B cell (primary cell): ENCODE measurements around the gene REELD1. TPM values are rescaled to one million over a fixed set of nuclear protein-coding genes. Genes with fewer than 3 reads are reported as not detected.

Source experiments
- ATAC-seq: fragments of 200-7000 bp; cut with Tn5 transposase; one replicate; pipeline ENCODE4 v1.10.0; 2021; ENCODE audit warnings: low read depth, mild to moderate bottlenecking, moderate number of reproducible peaks, moderate library complexity
- CTCF ChIA-PET: fragments of 350-600 bp; sonication (Branson Sonifier 250); formaldehyde crosslinking; loops from one replicate; lab custom pipeline; 2021; ENCODE audit warnings: antibody characterized with exemption, inconsistent platforms; lab: Charles Lee
- POLR2A ChIA-PET: fragments of 350-600 bp; sonication (Branson Sonifier 250); formaldehyde crosslinking; loops from one replicate; lab custom pipeline; 2021; ENCODE audit warnings: antibody characterized with exemption; lab: Charles Lee
- DNase-seq: peaks from one replicate; pipeline ENCODE4 v3.0.0; 2013
- H2AFZ ChIP-seq: 2 replicates; pipeline ENCODE4 v1.6.1; 2012; ENCODE audit warnings: mild to moderate bottlenecking, low read depth, low read length; ENCODE audit not compliant: insufficient read depth, poor library complexity, severe bottlenecking
- H3K27ac ChIP-seq, 2 donors: 1 replicate in 1 of 2; 2 replicates in 1 of 2; pipeline ENCODE4 v1.5.1; 2012 to 2013; ENCODE audit warnings: low read length in 2 of 2, mild to moderate bottlenecking in 2 of 2, moderate library complexity in 1 of 2
- H3K27me3 ChIP-seq, 4 experiments: fragments of 200-600 bp in 1 of 4; sonication (generic) in 1 of 4; replicated peaks in 1 of 4; 1 replicate in 2 of 4; 2 replicates in 2 of 4; pipeline versions ENCODE4 v1.6.1 to v1.7.0; 2013 to 2016; ENCODE audit warnings: low read length in 3 of 4, mild to moderate bottlenecking in 2 of 4, mixed read lengths in 1 of 4, moderate library complexity in 1 of 4; ENCODE audit not compliant: insufficient read depth in 4 of 4, control insufficient read depth in 3 of 4; ENCODE audit errors: control extremely low read depth in 1 of 4
- H3K36me3 ChIP-seq, 2 experiments: replicated peaks in 1 of 2; 1 replicate in 1 of 2; 2 replicates in 1 of 2; pipeline versions ENCODE4 v1.6.1 to v1.7.1; 2013; ENCODE audit warnings: low read length in 1 of 2; ENCODE audit not compliant: insufficient read depth in 2 of 2, control insufficient read depth in 1 of 2; ENCODE audit errors: control extremely low read depth in 1 of 2, extremely low read depth in 1 of 2
- H3K4me1 ChIP-seq, 2 donors: fragments of 200-600 bp in 1 of 2; sonication (generic) in 1 of 2; 1 replicate in 1 of 2; 2 replicates in 1 of 2; pipeline versions ENCODE4 v1.5.1 to v1.6.1; 2013 to 2017; ENCODE audit warnings: low read length in 2 of 2; ENCODE audit not compliant: control insufficient read depth in 2 of 2, insufficient read depth in 2 of 2
- H3K4me2 ChIP-seq: replicated peaks from 2 replicates; pipeline ENCODE3; 2012; ENCODE audit warnings: mild to moderate bottlenecking, low read depth, low read length; ENCODE audit not compliant: poor library complexity, severe bottlenecking
- H3K4me3 ChIP-seq, 5 experiments: fragments of 200-600 bp in 1 of 5; sonication (generic) in 1 of 5; 1 replicate in 3 of 5; 2 replicates in 2 of 5; pipeline versions ENCODE4 v1.5.1 to v1.7.0; 2011 to 2016; ENCODE audit warnings: low read length in 4 of 5, mild to moderate bottlenecking in 4 of 5, low read depth in 2 of 5, control low read depth in 1 of 5, moderate library complexity in 1 of 5; ENCODE audit not compliant: insufficient read depth in 1 of 5; ENCODE audit errors: control extremely low read depth in 1 of 5, extremely low read depth in 1 of 5
- H3K79me2 ChIP-seq: fragments of 200-600 bp; sonication (generic); one replicate; pipeline ENCODE4 v1.6.0; 2016; ENCODE audit warnings: low read length; ENCODE audit not compliant: control insufficient read depth, insufficient read depth
- H3K9ac ChIP-seq: fragments of 200-600 bp; sonication (generic); 2 replicates; pipeline ENCODE4 v1.6.1; 2017; ENCODE audit warnings: mild to moderate bottlenecking, low read length, moderate library complexity
- H3K9me3 ChIP-seq, 3 donors: one replicate each; pipeline versions ENCODE4 v1.6.1 to v1.7.1; 2013; ENCODE audit warnings: low read length in 2 of 3; ENCODE audit not compliant: control insufficient read depth in 2 of 3, insufficient read depth in 1 of 3; ENCODE audit errors: control extremely low read depth in 1 of 3
- H4K20me1 ChIP-seq: 2 replicates; pipeline ENCODE4 v1.6.0; 2012; ENCODE audit warnings: mild to moderate bottlenecking, low read length; ENCODE audit not compliant: insufficient read depth, control insufficient read depth, poor library complexity, severe bottlenecking
- H3K27ac Mint-ChIP-seq: one replicate; pipeline ENCODE4 v1.8.0; 2021; ENCODE audit warnings: mixed read lengths
- H3K27me3 Mint-ChIP-seq: one replicate; pipeline ENCODE4 v1.8.0; 2021; ENCODE audit warnings: mixed read lengths
- H3K4me1 Mint-ChIP-seq: one replicate; pipeline ENCODE4 v1.8.0; 2021; ENCODE audit warnings: mixed read lengths
- H3K4me3 Mint-ChIP-seq: one replicate; pipeline ENCODE4 v1.8.0; 2021; ENCODE audit warnings: mixed read lengths
- H3K9me3 Mint-ChIP-seq: one replicate; pipeline ENCODE4 v1.8.0; 2022; ENCODE audit warnings: mixed read lengths; ENCODE audit not compliant: insufficient read depth
- CTCF ChIP-seq: fragments of 200-600 bp; IDR thresholded peaks from one replicate; pipeline ENCODE4 v1.8.0; 2022; ENCODE audit warnings: antibody characterized with exemption, mild to moderate bottlenecking
- EZH2 ChIP-seq: IDR thresholded peaks from 2 replicates; pipeline ENCODE4 v1.6.1; 2012; ENCODE audit warnings: borderline replicate concordance, low read depth, mild to moderate bottlenecking, moderate library complexity, low read length; ENCODE audit not compliant: insufficient read depth, poor library complexity, severe bottlenecking
- WGBS: methylation state at CpG from one replicate; pipeline ENCODE4 v1.1.5; 2013; ENCODE audit warnings: missing lambda C conversion rate; ENCODE audit not compliant: insufficient coverage; 5-methylcytosine and 5-hydroxymethylcytosine counted together
- intact Hi-C: fragments of 100-400 bp; cut with micrococcal nuclease; formaldehyde crosslinking; loops from one replicate; pipeline ENCODE4 v1.10.0; 2022
- polyA plus RNA-seq: library from polyadenylated mRNA; depleted of rRNA; stranded (reverse); fragments of >200 nt; gene quantifications from 2 replicates; pipeline ENCODE4 v1.2.3, GENCODE V29; 2012
- total RNA-seq, 2 donors: library from RNA; stranded (reverse); fragments of 120-200 nt in 1 of 2; gene quantifications; 1 replicate in 1 of 2; 2 replicates in 1 of 2; pipeline versions ENCODE4 v1.2.3 to v1.2.4, GENCODE V29; 2013 to 2022

REELD1 gene
- total and polyA plus RNA-seq, 2 donors (not counting 1 experiment from before 2014, with no cell fraction given) = 2.6 to 7.8 TPM

GRCh38 chr4:146191766-146192458 is 22.4 kb upstream of the REELD1 start:
- Mint-ChIP-seq H3K4me1 (no peaks in the 10 kb centered on the region), H3K4me3 (no peak overlapping the region), H3K27ac (no peak overlapping the region), H3K27me3 (no peaks in the 10 kb centered on the region), H3K9me3 (no peaks in the 10 kb centered on the region)
- Histone ChIP-seq H3K9me3 (no peaks in the 10 kb centered on the region), H3K4me3 (no peak overlapping the region), H3K4me2 (no peak overlapping the region), H3K27ac (no peak overlapping the region), H4K20me1 (no peaks in the 10 kb centered on the region), H3K4me1 (no peaks in the 10 kb centered on the region), H3K36me3 (peaks cover 17 to 50% of the 10 kb centered on the region in 2 experiments), H3K27me3 (no peaks in the 10 kb centered on the region), H3K79me2 (no peaks in the 10 kb centered on the region), H3K9ac (no peak overlapping the region), H2AFZ (no peak overlapping the region)
- DNase-seq (no peak), ATAC-seq (no peak)
- TF ChIP-seq CTCF (no peak), EZH2 (no peak)
- 97% methylated on average over 5 of the region's 9 CpGs for WGBS
- CTCF ChIA-PET = interaction anchor here (0.8 to 1.4 kb wide), 2 partner anchors 17 to 833 kb away, joined by 3 to 5 read pairs; no protein-coding TSS in a partner anchor
- intact Hi-C loops = no loop called here
- POLR2A ChIA-PET = no interaction called here

GRCh38 chr4:146193628-146194027 is 20.7 kb upstream of the REELD1 start:
- H3K27ac ChIP-seq = no peak overlapping the region
- Mint-ChIP-seq H3K27me3 (no peaks in the 10 kb centered on the region), H3K4me1 (no peaks in the 10 kb centered on the region), H3K9me3 (no peaks in the 10 kb centered on the region), H3K27ac (no peak overlapping the region), H3K4me3 (no peak overlapping the region)
- H3K4me2 ChIP-seq = no peak overlapping the region
- ATAC-seq (no peak), DNase-seq (no peak)
- H3K27me3 ChIP-seq = no peaks in the 10 kb centered on the region
- no peaks in the 10 kb centered on the region for H3K79me2 ChIP-seq
- H2AFZ ChIP-seq = no peak overlapping the region
- no peaks in the 10 kb centered on the region for H3K4me1 ChIP-seq
- H3K9me3 ChIP-seq = no peaks in the 10 kb centered on the region
- ChIA-PET CTCF (no interaction called here), POLR2A (no interaction called here)
- intact Hi-C loops = no loop called here
- 86% methylated on average over 1 of the region's 5 CpGs for WGBS
- peaks cover 12 to 34% of the 10 kb centered on the region in 2 experiments for H3K36me3 ChIP-seq
- no peak overlapping the region for H3K4me3 ChIP-seq
- no peak overlapping the region for H3K9ac ChIP-seq
- H4K20me1 ChIP-seq = no peaks in the 10 kb centered on the region
- no peak for TF ChIP-seq EZH2
- no peak for TF ChIP-seq CTCF
